HepG2 (cell line): ENCODE data around the gene STAP2.

Source experiments
- ATF7 ChIP-seq, 2 experiments: fragments of 450-650 bp in 1 of 2; sonication (generic) in 1 of 2; formaldehyde crosslinking in 1 of 2; IDR thresholded peaks; 2 replicates each; pipeline versions ENCODE4 v1.4.0 to v1.6.1; 2016 to 2020; ENCODE audit warnings: antibody characterized with exemption in 1 of 2, mild to moderate bottlenecking in 1 of 2, missing genetic modification reagents in 1 of 2
- EHMT2 ChIP-seq: fragments of 200-600 bp; sonication (generic); IDR thresholded peaks from 2 replicates; pipeline ENCODE4 v1.7.0; 2017; ENCODE audit warnings: antibody characterized with exemption, low read depth, low read length, borderline replicate concordance
- NFE2L1 ChIP-seq: sonication (generic); formaldehyde crosslinking; IDR thresholded peaks from 2 replicates; pipeline ENCODE4 v1.4.0; 2020; ENCODE audit warnings: missing genetic modification reagents, mild to moderate bottlenecking, borderline replicate concordance
- NFYB ChIP-seq: sonication (generic); formaldehyde crosslinking; IDR thresholded peaks from 2 replicates; pipeline ENCODE4 v1.4.0; 2020; ENCODE audit warnings: missing genetic modification reagents
- NR3C1 ChIP-seq: sonication (generic); formaldehyde crosslinking; IDR thresholded peaks from 2 replicates; pipeline ENCODE4 v1.4.0; 2020; ENCODE audit warnings: missing genetic modification reagents
- POLR2A ChIP-seq, 2 experiments: IDR thresholded peaks; 2 replicates each; pipeline ENCODE4 v1.6.1; 2011; ENCODE audit warnings: low read depth in 2 of 2, low read length in 2 of 2, mild to moderate bottlenecking in 1 of 2, moderate library complexity in 1 of 2; ENCODE audit not compliant: insufficient read depth in 1 of 2
- SP1 ChIP-seq, 2 experiments: fragments of 450-650 bp in 1 of 2; sonication (generic) in 1 of 2; formaldehyde crosslinking in 1 of 2; IDR thresholded peaks; 2 replicates each; pipeline versions ENCODE4 v1.4.0 to v1.6.1; 2016 to 2020; ENCODE audit warnings: missing genetic modification reagents in 1 of 2
- ZFP62 ChIP-seq: sonication (generic); formaldehyde crosslinking; IDR thresholded peaks from 2 replicates; pipeline ENCODE4 v1.4.0; 2020; ENCODE audit warnings: missing genetic modification reagents
- ZNF281 ChIP-seq: sonication (generic); formaldehyde crosslinking; IDR thresholded peaks from 2 replicates; pipeline ENCODE4 v1.4.0; 2020; ENCODE audit warnings: missing genetic modification reagents, borderline replicate concordance

GRCh38 chr19:4343370-4344307 is 5.0 kb upstream of the STAP2 start, which contains the start of gene MPND:
- TF ChIP-seq EHMT2 (no peak), NR3C1 (CRISPR knock-in tag) (no peak), NFYB (CRISPR knock-in tag) (no peak), SP1 (IDR thresholded peaks at IDR 0.05) (no peak), SP1 (CRISPR knock-in tag; IDR thresholded peaks at IDR 0.05) (peak; percentile 92), ZNF281 (peak; percentile 8; the same call in 1 of the 2 replicates), ATF7 (IDR thresholded peaks at IDR 0.05) (no peak), ATF7 (CRISPR knock-in tag; IDR thresholded peaks at IDR 0.05) (no peak), ZFP62 (CRISPR knock-in tag) (no peak), POLR2A (IDR thresholded peaks at IDR 0.05; ENCODE audit: insufficient read depth in 1 of 2, low read depth in 2 of 2, low read length in 2 of 2) (peak in 1 of 2 experiments; percentile 67; a peak in 2 of 4 replicates), NFE2L1 (no peak)
